Measurements from ENCODE around the gene PVALB. TPM values are rescaled to one million over a fixed set of nuclear protein-coding genes. Genes with fewer than 3 reads are reported as not detected.

Gene PVALB
- total and polyA plus RNA-seq, 10 of the 15 experiments (the other 5 are each of a cell fraction or from before 2014, with no cell fraction given), result not detected

GRCh38 chr22:36769541-36770512 lies 47.0 kb downstream of the PVALB start (continued):
- TF ChIP-seq USF2 (IDR thresholded peaks at IDR 0.05; ENCODE audit: borderline replicate concordance, low read depth, low read length) (no peak), ZNF207 (IDR thresholded peaks at IDR 0.05; ENCODE audit: borderline replicate concordance) (no peak), ZBTB4 (CRISPR knock-in tag; IDR thresholded peaks at IDR 0.05) (no peak), IRF4 (IDR thresholded peaks at IDR 0.05; ENCODE audit: low read depth, low read length) (no peak)

GRCh38 chr22:36768616-36769015 lies 48.2 kb downstream of the PVALB start:
- BruUV-seq (replicated peaks), result no TSS peak
- DNase-seq (ENCODE audit: low read depth, low spot score) (no peak), FAIRE-seq (no peak), ATAC-seq (no peak)
- Histone ChIP-seq H3K4me3 (no peak overlapping the region), H3K79me2 (ENCODE audit: control insufficient read depth, insufficient read depth, low read length) (no peaks in the 10 kb centered on the region), H4K20me1 (ENCODE audit: control insufficient read depth, insufficient read depth) (0 out of 2 replicates have a peak, but pooled peaks cover 3% of the 10 kb centered on the region), H3K36me3 (ENCODE audit: control insufficient read depth in 2 of 2, insufficient read depth in 2 of 2, low read length in 1 of 2) (no peaks in the 10 kb centered on the region; a peak in 1 of 4 replicates), H3K27me3 (replicated peaks in 1 of 2; ENCODE audit: control insufficient read depth in 2 of 2, insufficient read depth in 2 of 2, low read length in 1 of 2) (no peaks in the 10 kb centered on the region; a peak in 1 of 4 replicates), H3K9me3 (replicated peaks; ENCODE audit: control insufficient read depth, insufficient read depth, low read length) (no peaks in the 10 kb centered on the region), H3K4me2 (ENCODE audit: control insufficient read depth, insufficient read depth) (no peak overlapping the region), H3K9ac (ENCODE audit: control insufficient read depth, insufficient read depth, low read length) (no peak overlapping the region), H3K27ac (ENCODE audit: control insufficient read depth, insufficient read depth) (no peak overlapping the region), H2AFZ (ENCODE audit: control insufficient read depth, low read depth, low read length) (no peak overlapping the region), H3K4me1 (ENCODE audit: control insufficient read depth, insufficient read depth, low read length) (no peaks in the 10 kb centered on the region)
- TF ChIP-seq STAT3 (IDR thresholded peaks at IDR 0.05; ENCODE audit: low read depth, low read length), result no peak
- no peak for TF ChIP-seq NFYB (IDR thresholded peaks at IDR 0.05; ENCODE audit: insufficient read depth, low read depth, low read length)
- TF ChIP-seq ZNF217 (IDR thresholded peaks at IDR 0.05), result no peak
- no peak for TF ChIP-seq MEF2B (IDR thresholded peaks at IDR 0.05; ENCODE audit: partially characterized antibody, poor library complexity, severe bottlenecking)
- TF ChIP-seq CEBPZ (IDR thresholded peaks at IDR 0.05; ENCODE audit: low read depth, low read length), result no peak
- TF ChIP-seq MEF2A (IDR thresholded peaks at IDR 0.05; ENCODE audit: insufficient read depth, low read depth, low read length), result no peak
- ChIA-PET POLR2A (no interaction called here), CTCF (no interaction called here), SMC1A (ENCODE audit: uncharacterized antibody, unreplicated experiment) (interaction anchor here (1.5 kb wide), 1 partner anchor 10 kb away, joined by 4 read pairs; no protein-coding TSS in a partner anchor), RAD21 (ENCODE audit: unreplicated experiment) (no interaction called here)
- intact Hi-C loops (cut with micrococcal nuclease; ENCODE audit: unreplicated experiment) (no loop called here), in situ Hi-C loops (cut with MboI) (no loop called here)
- 87% methylated on average over 12 of the region's 13 CpGs for WGBS (ENCODE audit: insufficient coverage, insufficient replicate concordance, low lambda C conversion rate, missing lambda C conversion rate)

Measured in GM12878 (cell line).